ENCODE measurements around the gene ANKS6. TPM values are rescaled to one million over a fixed set of nuclear protein-coding genes. Genes with fewer than 3 reads are reported as not detected.

ANKS6 gene
- total and polyA plus RNA-seq, 4 donors, result 1.9 to 6.3 (median 2.9) TPM

DNA sequence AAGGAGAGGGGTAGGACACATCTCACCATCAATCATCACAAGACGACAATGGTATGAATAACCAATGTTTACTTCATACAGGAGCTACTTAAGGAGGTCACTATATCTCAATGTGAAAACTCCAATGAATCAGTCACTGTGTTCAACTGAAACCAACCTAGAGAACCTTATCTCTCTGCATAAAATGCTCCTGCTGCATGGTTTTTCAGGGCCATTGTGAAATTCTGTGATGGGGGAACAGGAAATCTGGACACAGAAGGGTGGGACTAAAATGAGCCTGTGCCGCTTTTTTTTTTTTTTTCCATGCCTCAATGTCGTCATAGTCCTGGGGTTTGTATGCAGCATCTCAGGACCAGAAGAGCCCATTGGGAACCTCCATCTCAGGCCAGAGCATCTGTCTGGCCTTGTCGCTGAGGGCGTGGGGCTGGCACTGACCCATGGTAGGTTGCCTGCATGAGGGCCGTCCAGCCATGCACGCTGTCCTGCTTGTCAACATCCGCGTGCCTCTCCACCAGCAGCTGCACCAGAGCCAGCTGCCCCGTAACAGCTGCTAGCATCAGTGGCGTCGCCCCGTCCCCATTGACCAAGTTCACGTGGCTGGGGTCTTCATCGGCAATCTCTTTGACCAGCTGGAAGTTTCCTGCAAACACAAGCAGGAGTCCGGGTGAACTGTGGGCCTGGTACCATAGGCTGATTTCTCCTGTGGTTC is 12.7 kb downstream of the ANKS6 start:
- no peaks in the 10 kb centered on the region for H3K4me1 ChIP-seq (ENCODE audit: control insufficient read depth in 4 of 4, insufficient read depth in 4 of 4, low read length in 3 of 4)
- TF ChIP-seq, protein P1, sequence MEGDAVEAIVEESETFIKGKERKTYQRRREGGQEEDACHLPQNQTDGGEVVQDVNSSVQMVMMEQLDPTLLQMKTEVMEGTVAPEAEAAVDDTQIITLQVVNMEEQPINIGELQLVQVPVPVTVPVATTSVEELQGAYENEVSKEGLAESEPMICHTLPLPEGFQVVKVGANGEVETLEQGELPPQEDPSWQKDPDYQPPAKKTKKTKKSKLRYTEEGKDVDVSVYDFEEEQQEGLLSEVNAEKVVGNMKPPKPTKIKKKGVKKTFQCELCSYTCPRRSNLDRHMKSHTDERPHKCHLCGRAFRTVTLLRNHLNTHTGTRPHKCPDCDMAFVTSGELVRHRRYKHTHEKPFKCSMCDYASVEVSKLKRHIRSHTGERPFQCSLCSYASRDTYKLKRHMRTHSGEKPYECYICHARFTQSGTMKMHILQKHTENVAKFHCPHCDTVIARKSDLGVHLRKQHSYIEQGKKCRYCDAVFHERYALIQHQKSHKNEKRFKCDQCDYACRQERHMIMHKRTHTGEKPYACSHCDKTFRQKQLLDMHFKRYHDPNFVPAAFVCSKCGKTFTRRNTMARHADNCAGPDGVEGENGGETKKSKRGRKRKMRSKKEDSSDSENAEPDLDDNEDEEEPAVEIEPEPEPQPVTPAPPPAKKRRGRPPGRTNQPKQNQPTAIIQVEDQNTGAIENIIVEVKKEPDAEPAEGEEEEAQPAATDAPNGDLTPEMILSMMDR (IDR thresholded peaks at IDR 0.05; ENCODE audit: low read depth, low read length, missing input control), result no peak
- no peak for TF ChIP-seq YY1 (IDR thresholded peaks at IDR 0.05)
- no peak for TF ChIP-seq FOXA1 (IDR thresholded peaks at IDR 0.05)
- TF ChIP-seq, protein P2, sequence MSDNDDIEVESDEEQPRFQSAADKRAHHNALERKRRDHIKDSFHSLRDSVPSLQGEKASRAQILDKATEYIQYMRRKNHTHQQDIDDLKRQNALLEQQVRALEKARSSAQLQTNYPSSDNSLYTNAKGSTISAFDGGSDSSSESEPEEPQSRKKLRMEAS (IDR thresholded peaks at IDR 0.05), result no peak
- TF ChIP-seq RAD21 (IDR thresholded peaks at IDR 0.05), result no peak
- TF ChIP-seq RXRA (IDR thresholded peaks at IDR 0.05), result no peak
- no peak for TF ChIP-seq JUND (IDR thresholded peaks at IDR 0.05)
- no peak for TF ChIP-seq HNF4G (IDR thresholded peaks at IDR 0.05)
- TF ChIP-seq NR2F2 (IDR thresholded peaks at IDR 0.05), result no peak
- TF ChIP-seq SP1 (IDR thresholded peaks at IDR 0.05), result no peak
- TF ChIP-seq, protein P3, sequence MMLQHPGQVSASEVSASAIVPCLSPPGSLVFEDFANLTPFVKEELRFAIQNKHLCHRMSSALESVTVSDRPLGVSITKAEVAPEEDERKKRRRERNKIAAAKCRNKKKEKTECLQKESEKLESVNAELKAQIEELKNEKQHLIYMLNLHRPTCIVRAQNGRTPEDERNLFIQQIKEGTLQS (IDR thresholded peaks at IDR 0.05), result no peak
- TF ChIP-seq GABPA (IDR thresholded peaks at IDR 0.05 in 1 of 2, conservative IDR thresholded peaks at IDR 0.05 in 1 of 2), result no peak
- DNase-seq (ENCODE audit: low spot score), result no peak
- no peaks in the 10 kb centered on the region for H3K9me3 ChIP-seq (ENCODE audit: control insufficient read depth in 4 of 4, low read length in 3 of 4)
- no peak overlapping the region for H3K4me3 ChIP-seq (ENCODE audit: low read depth in 1 of 3, low read length in 3 of 3)
- no peak overlapping the region for H3K9ac ChIP-seq (ENCODE audit: low read depth in 1 of 2, low read length in 2 of 2)
- H3K27ac ChIP-seq (ENCODE audit: low read depth in 1 of 2, low read length in 2 of 2), result no peak overlapping the region
- peaks cover 0 to 2% (median 0%) of the 10 kb centered on the region in 4 donors for H3K36me3 ChIP-seq (ENCODE audit: control insufficient read depth in 4 of 4, insufficient read depth in 3 of 4, low read depth in 1 of 4, low read length in 3 of 4)
- WGBS, result 96% methylated on average over 16 of the region's 16 CpGs
- H3K27me3 ChIP-seq (ENCODE audit: control insufficient read depth in 4 of 4, insufficient read depth in 4 of 4, low read length in 3 of 4), result no peaks in the 10 kb centered on the region

DNA sequence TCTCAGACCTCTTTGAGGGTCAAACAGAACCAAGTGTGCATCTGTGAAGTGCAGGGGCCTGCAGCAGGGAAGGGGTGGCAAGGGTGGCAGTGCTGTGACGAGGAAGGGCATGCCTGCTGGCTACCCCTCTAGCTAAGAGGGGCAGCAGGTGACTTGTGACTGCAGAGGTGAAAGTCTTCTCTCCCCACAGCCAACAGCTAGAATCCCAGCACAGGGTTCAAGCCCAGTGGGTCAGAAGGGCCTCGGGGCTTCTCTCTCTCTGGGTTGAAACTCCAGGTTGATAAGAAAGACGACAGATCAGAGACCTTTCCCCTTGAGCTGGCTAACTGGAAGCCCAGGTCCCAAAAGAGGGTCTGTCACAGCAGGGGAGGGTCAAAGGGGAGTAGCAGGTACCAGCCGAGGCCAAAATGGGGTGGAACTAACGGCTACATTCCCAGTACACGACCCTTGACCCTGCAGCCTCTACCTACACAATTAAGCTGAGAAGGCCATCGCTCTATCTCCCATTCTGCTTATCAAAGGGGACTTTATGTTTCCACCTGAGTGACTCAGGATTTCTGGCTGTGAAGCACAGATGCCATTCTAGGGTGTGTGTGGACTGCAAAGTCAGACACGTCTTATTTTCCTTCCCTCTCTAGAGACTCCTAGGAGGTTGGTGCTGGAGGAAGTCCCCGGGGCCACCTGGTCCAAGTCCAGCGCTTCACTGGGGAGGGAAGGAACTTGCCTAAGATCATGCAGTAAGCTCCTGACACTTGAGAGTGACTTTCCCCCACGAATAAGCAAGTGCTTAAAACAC is 14.6 kb downstream of the ANKS6 start:
- TF ChIP-seq, protein P2 (IDR thresholded peaks at IDR 0.05), result no peak
- no peak for TF ChIP-seq NR2F2 (IDR thresholded peaks at IDR 0.05)
- TF ChIP-seq YY1 (IDR thresholded peaks at IDR 0.05), result no peak
- no peak for TF ChIP-seq RXRA (IDR thresholded peaks at IDR 0.05)
- no peak for TF ChIP-seq HNF4A (conservative IDR thresholded peaks at IDR 0.05)
- no peak for TF ChIP-seq HNF4G (IDR thresholded peaks at IDR 0.05)
- no peak for TF ChIP-seq GABPA (IDR thresholded peaks at IDR 0.05 in 1 of 2, conservative IDR thresholded peaks at IDR 0.05 in 1 of 2)
- TF ChIP-seq FOXA2 (IDR thresholded peaks at IDR 0.05), result no peak
- TF ChIP-seq EGR1 (IDR thresholded peaks at IDR 0.05; ENCODE audit: low read depth in 2 of 2), result no peak
- Histone ChIP-seq H3K4me3 (ENCODE audit: low read depth in 1 of 3, low read length in 3 of 3) (no peak overlapping the region), H3K9ac (ENCODE audit: low read depth in 1 of 2, low read length in 2 of 2) (no peak overlapping the region), H3K4me1 (ENCODE audit: control insufficient read depth in 4 of 4, insufficient read depth in 4 of 4, low read length in 3 of 4) (no peaks in the 10 kb centered on the region), H3K27ac (ENCODE audit: low read depth in 1 of 2, low read length in 2 of 2) (no peak overlapping the region), H3K36me3 (ENCODE audit: control insufficient read depth in 4 of 4, insufficient read depth in 3 of 4, low read depth in 1 of 4, low read length in 3 of 4) (peaks cover 0 to 2% (median 0%) of the 10 kb centered on the region in 4 donors), H3K27me3 (ENCODE audit: control insufficient read depth in 4 of 4, insufficient read depth in 4 of 4, low read length in 3 of 4) (no peaks in the 10 kb centered on the region), H3K9me3 (ENCODE audit: control insufficient read depth in 4 of 4, low read length in 3 of 4) (no peaks in the 10 kb centered on the region)
- 86% methylated on average over 11 of the region's 11 CpGs for WGBS
- DNase-seq (ENCODE audit: low spot score), result no peak
